Prostate gland (tissue), 2 donors: ENCODE measurements around the gene NKX2-1. TPM values are rescaled to one million over a fixed set of nuclear protein-coding genes. Genes with fewer than 3 reads are reported as not detected.

ENCODE experiments used
- DNase-seq: peaks from one replicate; pipeline ENCODE4 v3.0.0-alpha.2; 2019; ENCODE audit warnings: low spot score
- H3K27ac ChIP-seq, 2 donors: fragments of 200-600 bp; sonication (generic); 2 replicates each; pipeline ENCODE4 v1.5.1; 2017 to 2019
- H3K27me3 ChIP-seq: fragments of 200-600 bp; sonication (generic); replicated peaks from 2 replicates; pipeline ENCODE4 v1.5.1; 2019; ENCODE audit not compliant: insufficient read depth
- H3K36me3 ChIP-seq, 2 donors: fragments of 200-600 bp; sonication (generic); 1 replicate in 1 of 2; 2 replicates in 1 of 2; pipeline versions ENCODE4 v1.5.1 to v1.8.1; 2017 to 2019
- H3K4me1 ChIP-seq: fragments of 200-600 bp; sonication (generic); replicated peaks from 2 replicates; pipeline ENCODE4 v1.5.1; 2019
- H3K4me3 ChIP-seq, 2 donors: fragments of 200-600 bp; sonication (generic); 2 replicates each; pipeline ENCODE4 v1.5.1; 2017 to 2019
- H3K9me3 ChIP-seq: fragments of 200-600 bp; sonication (generic); 2 replicates; pipeline ENCODE4 v1.5.1; 2017
- CTCF ChIP-seq, 4 experiments: fragments of 200-600 bp in 2 of 4; fragments of 450-650 bp in 2 of 4; sonication (generic) in 2 of 4; IDR thresholded peaks; 1 replicate in 3 of 4; 2 replicates in 1 of 4; pipeline ENCODE4 v1.5.1; 2016 to 2019; ENCODE audit warnings: antibody characterized with exemption in 4 of 4, mild to moderate bottlenecking in 2 of 4, moderate library complexity in 2 of 4
- POLR2A ChIP-seq: fragments of 450-650 bp; IDR thresholded peaks from one replicate; pipeline ENCODE4 v1.6.1; 2016; ENCODE audit warnings: antibody characterized with exemption, mild to moderate bottlenecking
- POLR2AphosphoS5 ChIP-seq: sonication (generic); formaldehyde crosslinking; IDR thresholded peaks from one replicate; pipeline ENCODE4 v1.6.1; 2017; ENCODE audit warnings: antibody characterized with exemption
- WGBS: methylation state at CpG from one replicate; pipeline ENCODE4 v1.1.5; 2018; 5-methylcytosine and 5-hydroxymethylcytosine counted together
- intact Hi-C: fragments of 100-400 bp; cut with DNase I; formaldehyde crosslinking; loops from one replicate; pipeline ENCODE4 v1.14.2; 2022
- total RNA-seq, 2 donors: library from RNA; depleted of rRNA; stranded (reverse); fragments of >200 nt; gene quantifications; one replicate each; pipeline ENCODE4 v1.1.0, GENCODE V29; 2016

Gene NKX2-1
- total RNA-seq, 2 donors from 2014 or later, result not detected

- Histone ChIP-seq H3K27me3 (no peaks in the 10 kb centered on the region), H3K27ac (no peak overlapping the region), H3K36me3 (no peaks in the 10 kb centered on the region), H3K9me3 (no peaks in the 10 kb centered on the region), H3K4me1 (no peaks in the 10 kb centered on the region), H3K4me3 (no peak overlapping the region)
- intact Hi-C loops, result no loop called here
- WGBS, result 76% methylated on average over 3 of the region's 3 CpGs
- no peak for DNase-seq
- TF ChIP-seq POLR2A (no peak), CTCF (IDR thresholded peaks at IDR 0.05) (no peak), POLR2AphosphoS5 (no peak)
Measured at GRCh38 chr14:36471431-36471830, 48.6 kb downstream of the NKX2-1 start.

- no peak overlapping the region for H3K4me3 ChIP-seq
- TF ChIP-seq POLR2AphosphoS5 (no peak), CTCF (IDR thresholded peaks at IDR 0.05) (no peak), POLR2A (no peak)
- no peak overlapping the region for H3K27ac ChIP-seq
- no peak for DNase-seq
- 89% methylated on average over 1 of the region's 1 CpG for WGBS
- H3K9me3 ChIP-seq, result no peaks in the 10 kb centered on the region
- H3K36me3 ChIP-seq, result no peaks in the 10 kb centered on the region
- H3K4me1 ChIP-seq, result no peaks in the 10 kb centered on the region
- no peaks in the 10 kb centered on the region for H3K27me3 ChIP-seq
- intact Hi-C loops, result no loop called here
Measured at GRCh38 chr14:36467332-36467731, 52.7 kb downstream of the NKX2-1 start.

Other genes starting within 250 kb of the NKX2-1 start
- gene MBIP, start 199.6 kb downstream of the NKX2-1 start, total RNA-seq, result 10 to 100 TPM; 15.0 to 17.7 TPM
- 10 to 100 TPM in 1 of 2 donors, under 1 TPM in 1; 0.36 to 35.6 TPM for gene NKX2-8, start 62.4 kb upstream of the NKX2-1 start, total RNA-seq
- gene PAX9, start 141.6 kb upstream of the NKX2-1 start, total RNA-seq, result 10 to 100 TPM in 1 of 2 donors, 1 to 10 TPM in 1; 4.9 to 11.1 TPM